PC-9 (cell line): ENCODE data around the gene INTS3.

Experiments used
- CTCF ChIP-seq: fragments of 200-600 bp; sonication (generic); conservative IDR thresholded peaks from 2 replicates; pipeline ENCODE4 v1.6.1; 2017; ENCODE audit warnings: mixed run types, antibody characterized with exemption, mild to moderate bottlenecking, moderate library complexity
- EZH2 ChIP-seq: fragments of 200-600 bp; sonication (generic); IDR thresholded peaks from 2 replicates; pipeline ENCODE4 v1.8.0; 2017; ENCODE audit warnings: antibody characterized with exemption, low read depth

- TF ChIP-seq CTCF (no peak), EZH2 (no peak)
Observed at GRCh38 chr1:153786038-153786790, 58.4 kb downstream of the INTS3 start.
